ENCODE data around the gene OR7A10.

OR7A10 gene

GRCh38 chr19:14821937-14822336 is 26.8 kb downstream of the OR7A10 start:
- no peak for TF ChIP-seq CTCF (conservative IDR thresholded peaks at IDR 0.05; ENCODE audit: low read length)
- DNase-seq (ENCODE audit: low read depth) = no peak
- no peak overlapping the region for H3K4me3 ChIP-seq (ENCODE audit: low read length)

GRCh38 chr19:14818588-14818987 is 30.1 kb downstream of the OR7A10 start:
- TF ChIP-seq CTCF (conservative IDR thresholded peaks at IDR 0.05; ENCODE audit: low read length) = no peak
- DNase-seq (ENCODE audit: low read depth) = no peak

GRCh38 chr19:14817052-14817451 is 31.7 kb downstream of the OR7A10 start:
- H3K4me3 ChIP-seq (ENCODE audit: low read length) = no peak overlapping the region
- no peak for TF ChIP-seq CTCF (conservative IDR thresholded peaks at IDR 0.05; ENCODE audit: low read length)
- no peak for DNase-seq (ENCODE audit: low read depth)

More at GRCh38 chr19:14818588-14818987, 30.1 kb downstream of the OR7A10 start:
- no peak overlapping the region for H3K4me3 ChIP-seq (ENCODE audit: low read length)

- no peak overlapping the region for H3K4me3 ChIP-seq (ENCODE audit: low read length)
- no peak for TF ChIP-seq CTCF (conservative IDR thresholded peaks at IDR 0.05; ENCODE audit: low read length)
- DNase-seq (ENCODE audit: low read depth) = no peak
Observed at GRCh38 chr19:14814982-14815652, 33.6 kb downstream of the OR7A10 start.

- no peak for TF ChIP-seq CTCF (conservative IDR thresholded peaks at IDR 0.05; ENCODE audit: low read length)
- no peak overlapping the region for H3K4me3 ChIP-seq (ENCODE audit: low read length)
- DNase-seq (ENCODE audit: low read depth) = no peak
Observed at GRCh38 chr19:14809272-14810057, 39.3 kb downstream of the OR7A10 start.

GRCh38 chr19:14804765-14805164 is 44.0 kb downstream of the OR7A10 start:
- TF ChIP-seq CTCF (conservative IDR thresholded peaks at IDR 0.05; ENCODE audit: low read length) = no peak
- DNase-seq (ENCODE audit: low read depth) = no peak
- H3K4me3 ChIP-seq (ENCODE audit: low read length) = no peak overlapping the region

- no peak for TF ChIP-seq CTCF (conservative IDR thresholded peaks at IDR 0.05; ENCODE audit: low read length)
- no peak overlapping the region for H3K4me3 ChIP-seq (ENCODE audit: low read length)
- no peak for DNase-seq (ENCODE audit: low read depth)
Observed at GRCh38 chr19:14798760-14799159, 50.0 kb downstream of the OR7A10 start.
